HFF-Myc (cell line): Measurements from ENCODE around the gene AHDC1.
"Not testable (repeated sequence)": the region's sequence is repeated elsewhere in the genome, so short reads cannot be mapped to it uniquely, and the experiment has no call there.

Experiments used
- DNase-seq: peaks from one replicate; pipeline ENCODE4 v3.0.0-alpha.2; 2011; ENCODE audit warnings: low read depth; ENCODE audit errors: extremely low read depth
- H3K4me3 ChIP-seq: replicated peaks from 2 replicates; pipeline ENCODE4 v1.5.1; 2011; ENCODE audit warnings: low read depth, mild to moderate bottlenecking, control low read depth, low read length
- CTCF ChIP-seq: IDR thresholded peaks from 2 replicates; pipeline ENCODE4 v1.5.1; 2012; ENCODE audit warnings: mild to moderate bottlenecking, low read depth, low read length, control low read depth; ENCODE audit errors: missing control alignments

AHDC1 gene

GRCh38 chr1:27624467-27625178 is 20.7 kb upstream of the AHDC1 start:
- DNase-seq = no peak
- H3K4me3 ChIP-seq = no peak overlapping the region

GRCh38 chr1:27623327-27624212 is 19.6 kb upstream of the AHDC1 start:
- no peak overlapping the region for H3K4me3 ChIP-seq
- no peak for DNase-seq

More at GRCh38 chr1:27624467-27625178, 20.7 kb upstream of the AHDC1 start:
- no peak for TF ChIP-seq CTCF

GRCh38 chr1:27622828-27623227 is 18.9 kb upstream of the AHDC1 start:
- no peak for DNase-seq
- no peak overlapping the region for H3K4me3 ChIP-seq
- no peak for TF ChIP-seq CTCF

More at GRCh38 chr1:27623327-27624212, 19.6 kb upstream of the AHDC1 start:
- no peak for TF ChIP-seq CTCF

GRCh38 chr1:27621051-27621920 is 17.3 kb upstream of the AHDC1 start:
- TF ChIP-seq CTCF = no peak
- no peak overlapping the region for H3K4me3 ChIP-seq
- no peak for DNase-seq

GRCh38 chr1:27619782-27620438 is 16.0 kb upstream of the AHDC1 start:
- not testable (repeated sequence) for DNase-seq, H3K4me3 ChIP-seq

- no peak for TF ChIP-seq CTCF
- H3K4me3 ChIP-seq = no peak overlapping the region
- no peak for DNase-seq
These were observed 14.6 kb upstream of the AHDC1 start for GRCh38 chr1:27618341-27619082.
